SU-DHL-6 (cell line): ENCODE results near the gene PIH1D1.

Experiments used
- H2AFZ ChIP-seq: fragments of 200-600 bp; sonication (generic); 2 replicates; pipeline ENCODE4 v1.6.1; 2014; ENCODE audit warnings: low read depth, mild to moderate bottlenecking, moderate library complexity, mixed read lengths, antibody characterized with exemption, low read length; ENCODE audit not compliant: severe bottlenecking
- H3F3A ChIP-seq: fragments of 200-600 bp; shearing (Covaris generic); 2 replicates; pipeline ENCODE4 v1.6.0; 2016; ENCODE audit warnings: antibody characterized with exemption, mild to moderate bottlenecking; ENCODE audit not compliant: insufficient read depth
- H3K27ac ChIP-seq: fragments of 200-600 bp; sonication (generic); 2 replicates; pipeline ENCODE4 v1.5.1; 2016; ENCODE audit warnings: low read depth, mild to moderate bottlenecking, low read length, moderate library complexity, mixed read lengths
- H3K27me3 ChIP-seq: fragments of 200-600 bp; sonication (generic), shearing (Covaris generic); 2 replicates; pipeline ENCODE4 v1.6.0; 2014; ENCODE audit warnings: mild to moderate bottlenecking, low read length
- H3K36me3 ChIP-seq: fragments of 200-600 bp; sonication (generic); 2 replicates; pipeline ENCODE4 v1.6.1; 2014; ENCODE audit warnings: mild to moderate bottlenecking, low read length, mixed read lengths
- H3K4me2 ChIP-seq: fragments of 300-600, 200-600 bp; shearing (Covaris generic), sonication (generic); 2 replicates; pipeline ENCODE4 v1.6.0; 2014; ENCODE audit warnings: low read length, low read depth, mild to moderate bottlenecking; ENCODE audit not compliant: poor library complexity, severe bottlenecking
- H3K4me3 ChIP-seq: fragments of 200-600 bp; sonication (generic); 2 replicates; pipeline ENCODE4 v1.5.1; 2014; ENCODE audit warnings: antibody characterized with exemption, low read length, mild to moderate bottlenecking, mixed read lengths; ENCODE audit not compliant: insufficient read depth, poor library complexity, severe bottlenecking
- H3K79me2 ChIP-seq: fragments of 200-600 bp; sonication (generic); 2 replicates; pipeline ENCODE4 v1.6.1; 2014; ENCODE audit warnings: mild to moderate bottlenecking, low read length, moderate library complexity; ENCODE audit not compliant: insufficient read depth
- H3K9ac ChIP-seq: fragments of 200-600 bp; sonication (generic); 2 replicates; pipeline ENCODE4 v1.7.0; 2014; ENCODE audit warnings: mild to moderate bottlenecking, low read length
- H3K9me2 ChIP-seq: fragments of 200-600 bp; sonication (generic); replicated peaks from 2 replicates; pipeline ENCODE4 v1.6.1; 2014; ENCODE audit warnings: low read length; ENCODE audit not compliant: insufficient read depth
- H3K9me3 ChIP-seq: fragments of 200-600 bp; sonication (generic); 2 replicates; pipeline ENCODE4 v1.6.1; 2014; ENCODE audit warnings: low read length, mixed read lengths; ENCODE audit not compliant: insufficient read depth
- H4K20me1 ChIP-seq: fragments of 200-600 bp; sonication (generic); 2 replicates; pipeline ENCODE4 v1.6.1; 2014; ENCODE audit warnings: low read depth, mild to moderate bottlenecking, antibody characterized with exemption, low read length, moderate library complexity, mixed read lengths
- CTCF ChIP-seq: fragments of 200-600 bp; sonication (generic); IDR thresholded peaks from one replicate; pipeline ENCODE4 v1.5.1; 2017; ENCODE audit warnings: antibody characterized with exemption, mild to moderate bottlenecking, low read length, moderate library complexity; ENCODE audit not compliant: insufficient read depth, poor library complexity, severe bottlenecking
- EZH2phosphoT487 ChIP-seq: fragments of 200-600 bp; sonication (generic), shearing (Covaris generic); conservative IDR thresholded peaks from 2 replicates; pipeline ENCODE4 v1.6.1; 2018; ENCODE audit warnings: mild to moderate bottlenecking, antibody characterized with exemption, low read length, moderate library complexity, mixed read lengths

PIH1D1 gene

GRCh38 chr19:49492573-49493405, 41.2 kb upstream of the PIH1D1 start:
- Histone ChIP-seq H2AFZ (no peak overlapping the region), H3K9me3 (no peaks in the 10 kb centered on the region), H3K9me2 (no peaks in the 10 kb centered on the region), H3K36me3 (peaks cover 42% of the 10 kb centered on the region), H3K9ac (no peak overlapping the region), H3K27ac (peak overlapping the region; percentile 24), H3K79me2 (peaks cover 37% of the 10 kb centered on the region), H3K27me3 (no peaks in the 10 kb centered on the region), H3K4me3 (no peak overlapping the region), H3F3A (peaks cover 85% of the 10 kb centered on the region), H3K4me2 (no peak overlapping the region), H4K20me1 (peaks cover 2% of the 10 kb centered on the region; the same call in 1 of the 2 replicates)
- TF ChIP-seq CTCF = no peak
- no peak for TF ChIP-seq EZH2phosphoT487

- H3K4me3 ChIP-seq = no peak overlapping the region
- H3K9me2 ChIP-seq = no peaks in the 10 kb centered on the region
- H3K36me3 ChIP-seq = peaks cover 39% of the 10 kb centered on the region
- H2AFZ ChIP-seq = no peak overlapping the region
- peak overlapping the region; percentile 24 for H3K27ac ChIP-seq
- H3K9me3 ChIP-seq = no peaks in the 10 kb centered on the region
- no peaks in the 10 kb centered on the region; the same call in 1 of the 2 replicates for H4K20me1 ChIP-seq
- H3K27me3 ChIP-seq = no peaks in the 10 kb centered on the region
- peaks cover 40% of the 10 kb centered on the region for H3K79me2 ChIP-seq
- peaks cover 80% of the 10 kb centered on the region for H3F3A ChIP-seq
- no peak for TF ChIP-seq CTCF
- TF ChIP-seq EZH2phosphoT487 = no peak
- H3K9ac ChIP-seq = no peak overlapping the region
- no peak overlapping the region for H3K4me2 ChIP-seq
Observed at GRCh38 chr19:49491804-49492572, 40.4 kb upstream of the PIH1D1 start.

- Histone ChIP-seq H3K4me3 (no peak overlapping the region), H4K20me1 (no peaks in the 10 kb centered on the region; the same call in 1 of the 2 replicates), H3K9me2 (no peaks in the 10 kb centered on the region), H2AFZ (no peak overlapping the region), H3F3A (peaks cover 73% of the 10 kb centered on the region), H3K9ac (no peak overlapping the region), H3K9me3 (no peaks in the 10 kb centered on the region), H3K4me2 (no peak overlapping the region), H3K36me3 (peaks cover 35% of the 10 kb centered on the region), H3K79me2 (peaks cover 33% of the 10 kb centered on the region), H3K27ac (no peak overlapping the region), H3K27me3 (no peaks in the 10 kb centered on the region)
- no peak for TF ChIP-seq CTCF
- no peak for TF ChIP-seq EZH2phosphoT487
Observed at GRCh38 chr19:49491030-49491803, 39.6 kb upstream of the PIH1D1 start.
